Liver (tissue), 9 donors: ENCODE data around the gene PHOSPHO1. TPM values are rescaled to one million over a fixed set of nuclear protein-coding genes. Genes with fewer than 3 reads are reported as not detected.
A peak's percentile ranks its signal among the peaks of the same experiment; 100 is the strongest.

Experiments used
- DNase-seq: peaks from one replicate; pipeline ENCODE4 v3.0.0-alpha.2; 2017; ENCODE audit warnings: low spot score
- H3K27ac ChIP-seq, 2 donors: one replicate each; pipeline ENCODE4 v1.7.0; 2013; ENCODE audit warnings: inconsistent platforms in 2 of 2, low read length in 2 of 2, control low read depth in 1 of 2, low read depth in 1 of 2, mild to moderate bottlenecking in 1 of 2
- H3K27me3 ChIP-seq, 4 donors: one replicate each; pipeline versions ENCODE4 v1.6.1 to v1.7.0; 2013; ENCODE audit warnings: low read length in 3 of 4, inconsistent platforms in 1 of 4, mild to moderate bottlenecking in 1 of 4, moderate library complexity in 1 of 4; ENCODE audit not compliant: control insufficient read depth in 4 of 4, insufficient read depth in 4 of 4
- H3K36me3 ChIP-seq, 4 donors: one replicate each; pipeline versions ENCODE4 v1.6.1 to v1.7.0; 2013; ENCODE audit warnings: low read length in 3 of 4, mild to moderate bottlenecking in 3 of 4, low read depth in 1 of 4, moderate library complexity in 1 of 4; ENCODE audit not compliant: control insufficient read depth in 4 of 4, insufficient read depth in 3 of 4
- H3K4me1 ChIP-seq, 4 donors: one replicate each; pipeline versions ENCODE4 v1.6.1 to v1.7.0; 2013; ENCODE audit warnings: low read length in 3 of 4, mild to moderate bottlenecking in 3 of 4, moderate library complexity in 1 of 4; ENCODE audit not compliant: control insufficient read depth in 4 of 4, insufficient read depth in 4 of 4
- H3K4me3 ChIP-seq, 3 donors: one replicate each; pipeline versions ENCODE4 v1.6.1 to v1.7.0; 2013; ENCODE audit warnings: low read length in 3 of 3, control low read depth in 1 of 3, low read depth in 1 of 3, mild to moderate bottlenecking in 1 of 3
- H3K9ac ChIP-seq, 2 donors: one replicate each; pipeline ENCODE4 v1.7.0; 2013; ENCODE audit warnings: low read length in 2 of 2, mild to moderate bottlenecking in 2 of 2, moderate library complexity in 2 of 2, control low read depth in 1 of 2, low read depth in 1 of 2
- H3K9me3 ChIP-seq, 4 donors: one replicate each; pipeline versions ENCODE4 v1.6.1 to v1.7.0; 2013; ENCODE audit warnings: low read length in 3 of 4; ENCODE audit not compliant: control insufficient read depth in 4 of 4
- EGR1 ChIP-seq, 2 donors: IDR thresholded peaks; 2 replicates each; pipeline ENCODE4 v1.6.1; 2016 to 2018; ENCODE audit warnings: antibody characterized with exemption in 2 of 2, low read depth in 2 of 2
- FOXA1 ChIP-seq: IDR thresholded peaks from 2 replicates; pipeline ENCODE4 v1.6.1; 2016; ENCODE audit warnings: antibody characterized with exemption
- GABPA ChIP-seq, 2 donors: IDR thresholded peaks in 1 of 2; conservative IDR thresholded peaks in 1 of 2; 2 replicates each; pipeline ENCODE4 v1.6.1; 2016; ENCODE audit warnings: antibody characterized with exemption in 2 of 2, mild to moderate bottlenecking in 1 of 2, moderate library complexity in 1 of 2
- HNF4A ChIP-seq, 2 donors: conservative IDR thresholded peaks; 2 replicates each; pipeline ENCODE4 v1.6.1; 2016; ENCODE audit warnings: antibody characterized with exemption in 2 of 2, mild to moderate bottlenecking in 2 of 2
- HNF4G ChIP-seq: IDR thresholded peaks from 2 replicates; pipeline ENCODE4 v1.6.1; 2016; ENCODE audit warnings: antibody characterized with exemption
- NR2F2 ChIP-seq: IDR thresholded peaks from 2 replicates; pipeline ENCODE4 v1.6.1; 2016; ENCODE audit warnings: antibody characterized with exemption
- RAD21 ChIP-seq, 2 donors: IDR thresholded peaks; 2 replicates each; pipeline ENCODE4 v1.6.1; 2016; ENCODE audit warnings: antibody characterized with exemption in 2 of 2, mild to moderate bottlenecking in 2 of 2
- SP1 ChIP-seq: IDR thresholded peaks from 2 replicates; pipeline ENCODE4 v1.6.1; 2018; ENCODE audit warnings: antibody characterized with exemption, mild to moderate bottlenecking
- YY1 ChIP-seq: IDR thresholded peaks from 2 replicates; pipeline ENCODE4 v1.6.1; 2016; ENCODE audit warnings: antibody characterized with exemption, mild to moderate bottlenecking
- WGBS: extraction: QIAGEN DNeasy Blood & Tissue Kit; methylation state at CpG from one replicate; pipeline ENCODE4 v1.1.7; 2013; 5-methylcytosine and 5-hydroxymethylcytosine counted together
- polyA plus RNA-seq, 2 donors: library from polyadenylated mRNA; stranded (reverse) in 1 of 2; unstranded in 1 of 2; fragments of 200-250 nt in 1 of 2; fragments of >200 nt in 1 of 2; fragmentation: Nextera tagmentation in 1 of 2; extraction: Ambion mirVana in 1 of 2; gene quantifications; one replicate each; pipeline versions ENCODE4 v1.2.1 to v1.2.3, GENCODE V29; 2013 to 2015
- total RNA-seq, 2 donors: library from RNA; depleted of rRNA; stranded (reverse); fragments of >200 nt; gene quantifications; one replicate each; pipeline ENCODE4 v1.2.3, GENCODE V29; 2014
- TF ChIP-seq, protein P1 (sequence below): IDR thresholded peaks from 2 replicates; pipeline ENCODE4 v1.6.1; 2016; ENCODE audit warnings: antibody characterized with exemption
- TF ChIP-seq, protein P2 (sequence below): IDR thresholded peaks from 2 replicates; pipeline ENCODE4 v1.6.1; 2016; ENCODE audit warnings: antibody characterized with exemption
- TF ChIP-seq, protein P3 (sequence below): IDR thresholded peaks from 2 replicates; pipeline ENCODE4 v1.6.1; 2016; ENCODE audit warnings: antibody characterized with exemption
- TF ChIP-seq, protein P4 (sequence below): fragments of 150-350 bp; IDR thresholded peaks from 2 replicates; pipeline ENCODE4 v1.5.1; 2017; ENCODE audit warnings: improper control_type of control experiment, low read depth, low read length; ENCODE audit not compliant: missing input control
- donor health status: healthy.
- donor health status: healthy.
- donor health status: healthy.
- donor health status: healthy.
- donor health status: healthy.

PHOSPHO1 gene
- total and polyA plus RNA-seq, 4 donors: 0.22 to 99.4 (median 0.40) TPM

DNA sequence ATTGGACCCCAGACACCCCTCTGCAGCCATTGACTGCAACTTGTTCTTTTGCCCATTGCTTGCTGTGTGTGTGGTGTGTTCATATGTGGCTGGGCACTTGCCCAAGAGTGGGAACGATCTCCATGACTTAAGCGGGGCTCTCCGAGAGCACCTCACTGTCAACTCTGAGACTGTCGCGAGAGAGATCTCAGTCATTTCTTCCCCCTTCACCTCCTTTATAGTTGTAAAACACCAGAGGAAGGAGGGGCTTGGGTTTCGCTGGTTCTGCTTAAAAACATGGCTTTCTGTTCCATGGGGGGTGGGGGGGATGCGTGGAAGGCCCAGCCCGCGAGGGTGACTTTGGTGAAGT, 7.4 kb downstream of the PHOSPHO1 start:
- H3K36me3 ChIP-seq: no peaks in the 10 kb centered on the region
- H3K4me3 ChIP-seq: no peak overlapping the region
- no peak overlapping the region for H3K27ac ChIP-seq
- 19% methylated on average over 9 of the region's 9 CpGs for WGBS
- no peak overlapping the region for H3K9ac ChIP-seq
- H3K27me3 ChIP-seq: no peaks in the 10 kb centered on the region
- TF ChIP-seq YY1 (no peak), EGR1 (IDR thresholded peaks at IDR 0.05; ENCODE audit: low read depth in 2 of 2) (no peak), GABPA (IDR thresholded peaks at IDR 0.05 in 1 of 2, conservative IDR thresholded peaks at IDR 0.05 in 1 of 2) (no peak), FOXA1 (no peak), HNF4A (conservative IDR thresholded peaks at IDR 0.05) (no peak), SP1 (no peak), HNF4G (no peak), RAD21 (IDR thresholded peaks at IDR 0.05) (no peak)
- TF ChIP-seq, protein P1, sequence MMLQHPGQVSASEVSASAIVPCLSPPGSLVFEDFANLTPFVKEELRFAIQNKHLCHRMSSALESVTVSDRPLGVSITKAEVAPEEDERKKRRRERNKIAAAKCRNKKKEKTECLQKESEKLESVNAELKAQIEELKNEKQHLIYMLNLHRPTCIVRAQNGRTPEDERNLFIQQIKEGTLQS: no peak
- TF ChIP-seq, protein P2, sequence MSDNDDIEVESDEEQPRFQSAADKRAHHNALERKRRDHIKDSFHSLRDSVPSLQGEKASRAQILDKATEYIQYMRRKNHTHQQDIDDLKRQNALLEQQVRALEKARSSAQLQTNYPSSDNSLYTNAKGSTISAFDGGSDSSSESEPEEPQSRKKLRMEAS: no peak
- TF ChIP-seq, protein P3, sequence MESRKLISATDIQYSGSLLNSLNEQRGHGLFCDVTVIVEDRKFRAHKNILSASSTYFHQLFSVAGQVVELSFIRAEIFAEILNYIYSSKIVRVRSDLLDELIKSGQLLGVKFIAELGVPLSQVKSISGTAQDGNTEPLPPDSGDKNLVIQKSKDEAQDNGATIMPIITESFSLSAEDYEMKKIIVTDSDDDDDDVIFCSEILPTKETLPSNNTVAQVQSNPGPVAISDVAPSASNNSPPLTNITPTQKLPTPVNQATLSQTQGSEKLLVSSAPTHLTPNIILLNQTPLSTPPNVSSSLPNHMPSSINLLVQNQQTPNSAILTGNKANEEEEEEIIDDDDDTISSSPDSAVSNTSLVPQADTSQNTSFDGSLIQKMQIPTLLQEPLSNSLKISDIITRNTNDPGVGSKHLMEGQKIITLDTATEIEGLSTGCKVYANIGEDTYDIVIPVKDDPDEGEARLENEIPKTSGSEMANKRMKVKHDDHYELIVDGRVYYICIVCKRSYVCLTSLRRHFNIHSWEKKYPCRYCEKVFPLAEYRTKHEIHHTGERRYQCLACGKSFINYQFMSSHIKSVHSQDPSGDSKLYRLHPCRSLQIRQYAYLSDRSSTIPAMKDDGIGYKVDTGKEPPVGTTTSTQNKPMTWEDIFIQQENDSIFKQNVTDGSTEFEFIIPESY: no peak
- no peak for DNase-seq
- H3K9me3 ChIP-seq: no peaks in the 10 kb centered on the region
- H3K4me1 ChIP-seq: peaks cover 0 to 15% (median 7%) of the 10 kb centered on the region in 4 donors

DNA sequence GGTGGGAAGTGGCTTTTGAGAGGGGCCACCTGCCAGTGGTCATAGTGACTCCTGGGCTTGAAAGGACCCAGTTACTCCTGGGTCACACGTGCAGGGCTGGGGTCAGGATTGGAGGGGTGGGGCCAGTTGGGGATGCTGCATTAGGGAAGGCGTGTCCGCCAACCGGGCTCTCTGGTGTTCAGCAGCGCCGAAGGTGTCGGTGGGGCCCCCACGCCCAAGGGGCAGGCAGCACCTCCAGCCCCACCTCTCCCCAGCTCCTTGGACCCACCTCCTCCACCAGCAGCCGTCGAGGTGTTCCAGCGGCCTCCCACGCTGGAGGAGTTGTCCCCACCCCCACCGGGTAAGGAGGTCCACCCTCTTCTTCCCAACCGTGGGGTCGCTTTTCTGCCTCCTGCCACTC, 10.6 kb downstream of the PHOSPHO1 start:
- WGBS: 70% methylated on average over 15 of the region's 15 CpGs
- no peak for DNase-seq
- Histone ChIP-seq H3K36me3 (no peaks in the 10 kb centered on the region), H3K4me1 (peaks cover 0 to 23% (median 8%) of the 10 kb centered on the region in 4 donors), H3K27me3 (no peaks in the 10 kb centered on the region), H3K9me3 (no peaks in the 10 kb centered on the region), H3K27ac (peak overlapping the region in 1 of 2 donors; percentile 73), H3K9ac (no peak overlapping the region), H3K4me3 (no peak overlapping the region)
- TF ChIP-seq YY1 (no peak), NR2F2 (no peak), EGR1 (IDR thresholded peaks at IDR 0.05; ENCODE audit: low read depth in 2 of 2) (no peak), HNF4G (no peak)
- TF ChIP-seq, protein P4, sequence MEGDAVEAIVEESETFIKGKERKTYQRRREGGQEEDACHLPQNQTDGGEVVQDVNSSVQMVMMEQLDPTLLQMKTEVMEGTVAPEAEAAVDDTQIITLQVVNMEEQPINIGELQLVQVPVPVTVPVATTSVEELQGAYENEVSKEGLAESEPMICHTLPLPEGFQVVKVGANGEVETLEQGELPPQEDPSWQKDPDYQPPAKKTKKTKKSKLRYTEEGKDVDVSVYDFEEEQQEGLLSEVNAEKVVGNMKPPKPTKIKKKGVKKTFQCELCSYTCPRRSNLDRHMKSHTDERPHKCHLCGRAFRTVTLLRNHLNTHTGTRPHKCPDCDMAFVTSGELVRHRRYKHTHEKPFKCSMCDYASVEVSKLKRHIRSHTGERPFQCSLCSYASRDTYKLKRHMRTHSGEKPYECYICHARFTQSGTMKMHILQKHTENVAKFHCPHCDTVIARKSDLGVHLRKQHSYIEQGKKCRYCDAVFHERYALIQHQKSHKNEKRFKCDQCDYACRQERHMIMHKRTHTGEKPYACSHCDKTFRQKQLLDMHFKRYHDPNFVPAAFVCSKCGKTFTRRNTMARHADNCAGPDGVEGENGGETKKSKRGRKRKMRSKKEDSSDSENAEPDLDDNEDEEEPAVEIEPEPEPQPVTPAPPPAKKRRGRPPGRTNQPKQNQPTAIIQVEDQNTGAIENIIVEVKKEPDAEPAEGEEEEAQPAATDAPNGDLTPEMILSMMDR: no peak
- TF ChIP-seq, protein P1: no peak
